ENCODE data around the gene BYSL. TPM values are rescaled to one million over a fixed set of nuclear protein-coding genes. Genes with fewer than 3 reads are reported as not detected.

The BYSL gene
- total and polyA plus RNA-seq, 2 experiments from 2014 or later: 20.7 to 28.5 TPM

DNA sequence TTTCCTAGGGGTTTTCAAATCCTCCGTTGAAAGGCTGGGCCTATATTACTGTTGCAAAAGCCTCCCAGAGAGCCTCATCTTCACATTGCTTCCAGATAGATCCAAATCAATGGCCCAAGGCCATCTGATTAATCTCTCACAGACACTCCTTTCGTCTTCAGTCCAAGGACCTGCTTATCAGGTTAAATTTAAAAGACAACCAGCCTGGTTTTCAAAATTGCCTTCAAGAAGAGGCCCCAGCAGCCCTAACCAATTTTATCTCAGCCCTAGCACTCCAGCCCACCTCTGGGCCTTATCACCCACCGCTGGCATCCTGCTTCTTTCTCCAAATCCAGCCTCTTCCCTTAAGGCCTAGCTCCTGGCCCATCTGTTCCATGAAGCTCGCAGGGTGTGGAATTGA is 35.8 kb downstream of the BYSL start:
- H3K27ac ChIP-seq: no peak overlapping the region
- H2AFZ ChIP-seq: no peak overlapping the region
- H3K36me3 ChIP-seq (replicated peaks; ENCODE audit: insufficient read depth, low read depth): no peaks in the 10 kb centered on the region
- H3K9me3 ChIP-seq (ENCODE audit: low read depth): no peaks in the 10 kb centered on the region
- no peak for DNase-seq (ENCODE audit: low spot score)
- H3K4me2 ChIP-seq: no peak overlapping the region
- WGBS (ENCODE audit: low lambda C conversion rate, missing lambda C conversion rate): 34% methylated on average over 4 of the region's 4 CpGs
- no peaks in the 10 kb centered on the region for H3K9me2 ChIP-seq (replicated peaks; ENCODE audit: insufficient read depth)
- no peaks in the 10 kb centered on the region for H4K20me1 ChIP-seq (ENCODE audit: insufficient read depth, poor library complexity, severe bottlenecking)
- H3K4me3 ChIP-seq: no peak overlapping the region
- H3K27me3 ChIP-seq: no peaks in the 10 kb centered on the region
- TF ChIP-seq CTCF (IDR thresholded peaks at IDR 0.05; ENCODE audit: poor library complexity) (no peak), EZH2phosphoT487 (IDR thresholded peaks at IDR 0.05; ENCODE audit: low read depth, severe bottlenecking, unreplicated experiment) (no peak), EZH2 (IDR thresholded peaks at IDR 0.05; ENCODE audit: borderline replicate concordance) (no peak)
- H3K4me1 ChIP-seq (ENCODE audit: insufficient read depth): no peaks in the 10 kb centered on the region
- no peaks in the 10 kb centered on the region for H3K79me2 ChIP-seq

GRCh38 chr6:41958022-41958856 is 36.9 kb downstream of the BYSL start:
- WGBS (ENCODE audit: low lambda C conversion rate, missing lambda C conversion rate): 95% methylated on average over 6 of the region's 6 CpGs
- H3K27me3 ChIP-seq: no peaks in the 10 kb centered on the region
- no peaks in the 10 kb centered on the region for H3K9me3 ChIP-seq (ENCODE audit: low read depth)

DNA sequence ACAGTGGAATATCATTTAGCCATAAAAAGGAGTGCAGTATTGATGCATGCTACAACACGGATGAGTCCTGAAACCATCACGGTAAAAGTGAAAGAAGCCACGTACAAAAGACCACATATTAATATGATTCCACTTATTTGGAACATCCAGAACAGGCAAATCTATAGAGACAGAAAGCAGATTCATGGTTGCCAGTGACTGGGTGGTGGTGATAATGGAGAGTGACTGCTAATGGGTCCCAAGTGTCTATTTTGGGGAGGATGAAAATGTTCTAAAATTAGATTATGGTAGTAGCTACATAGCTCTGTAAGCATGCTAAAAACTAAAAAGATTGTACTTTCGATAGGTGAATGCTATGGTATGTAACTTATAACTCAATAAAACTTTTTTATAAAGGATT is 38.7 kb downstream of the BYSL start:
- H3K4me3 ChIP-seq: no peak overlapping the region
- no peak overlapping the region for H3K4me2 ChIP-seq
- TF ChIP-seq EZH2phosphoT487 (IDR thresholded peaks at IDR 0.05; ENCODE audit: low read depth, severe bottlenecking, unreplicated experiment) (no peak), CTCF (IDR thresholded peaks at IDR 0.05; ENCODE audit: poor library complexity) (no peak), EZH2 (IDR thresholded peaks at IDR 0.05; ENCODE audit: borderline replicate concordance) (no peak)
- H4K20me1 ChIP-seq (ENCODE audit: insufficient read depth, poor library complexity, severe bottlenecking): no peaks in the 10 kb centered on the region
- H3K27me3 ChIP-seq: no peaks in the 10 kb centered on the region
- 95% methylated on average over 4 of the region's 4 CpGs for WGBS (ENCODE audit: low lambda C conversion rate, missing lambda C conversion rate)
- no peak overlapping the region for H3K27ac ChIP-seq
- no peak for DNase-seq (ENCODE audit: low spot score)
- H2AFZ ChIP-seq: no peak overlapping the region
- H3K79me2 ChIP-seq: no peaks in the 10 kb centered on the region
- no peaks in the 10 kb centered on the region for H3K4me1 ChIP-seq (ENCODE audit: insufficient read depth)
- no peaks in the 10 kb centered on the region for H3K36me3 ChIP-seq (replicated peaks; ENCODE audit: insufficient read depth, low read depth)
- no peaks in the 10 kb centered on the region for H3K9me3 ChIP-seq (ENCODE audit: low read depth)
- no peaks in the 10 kb centered on the region for H3K9me2 ChIP-seq (replicated peaks; ENCODE audit: insufficient read depth)

More at GRCh38 chr6:41958022-41958856, 36.9 kb downstream of the BYSL start:
- H3K9me2 ChIP-seq (replicated peaks; ENCODE audit: insufficient read depth): no peaks in the 10 kb centered on the region
- no peak for DNase-seq (ENCODE audit: low spot score)
- H3K36me3 ChIP-seq (replicated peaks; ENCODE audit: insufficient read depth, low read depth): no peaks in the 10 kb centered on the region
- no peak overlapping the region for H2AFZ ChIP-seq
- H3K79me2 ChIP-seq: no peaks in the 10 kb centered on the region
- TF ChIP-seq CTCF (IDR thresholded peaks at IDR 0.05; ENCODE audit: poor library complexity): no peak
- no peak for TF ChIP-seq EZH2 (IDR thresholded peaks at IDR 0.05; ENCODE audit: borderline replicate concordance)
- TF ChIP-seq EZH2phosphoT487 (IDR thresholded peaks at IDR 0.05; ENCODE audit: low read depth, severe bottlenecking, unreplicated experiment): no peak
- no peaks in the 10 kb centered on the region for H4K20me1 ChIP-seq (ENCODE audit: insufficient read depth, poor library complexity, severe bottlenecking)
- H3K4me1 ChIP-seq (ENCODE audit: insufficient read depth): no peaks in the 10 kb centered on the region
- no peak overlapping the region for H3K4me3 ChIP-seq
- H3K27ac ChIP-seq: no peak overlapping the region
- H3K4me2 ChIP-seq: no peak overlapping the region
